GM19438 (cell line): ENCODE measurements around the gene NACC1.

ENCODE experiments used
- ATAC-seq: cut with Tn5 transposase; IDR thresholded peaks from one replicate; pipeline ENCODE4 v1.9.1; 2021; ENCODE audit warnings: low read depth; ENCODE audit not compliant: unreplicated experiment

NACC1 gene

DNA sequence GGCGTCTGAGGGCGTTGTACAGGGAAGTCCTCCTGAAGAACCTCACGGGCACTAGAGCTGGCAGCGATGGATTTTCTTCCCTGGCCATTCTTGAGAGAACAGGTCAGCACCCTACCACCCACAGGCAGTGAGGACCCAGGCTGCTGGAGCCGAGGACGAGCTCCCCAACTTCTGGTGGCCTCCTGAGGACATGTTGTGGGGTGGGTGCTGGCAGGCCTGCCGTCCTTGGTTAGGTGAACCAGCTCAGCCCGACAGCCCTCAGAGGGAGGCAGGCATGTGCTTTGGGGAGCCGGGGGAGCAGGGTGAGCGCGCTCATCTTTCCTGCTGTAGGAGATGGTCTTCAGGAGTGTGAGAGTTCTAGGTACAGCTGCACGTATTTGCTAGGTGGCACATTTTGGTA lies 30.8 kb upstream of the NACC1 start:
- no peak for ATAC-seq

DNA sequence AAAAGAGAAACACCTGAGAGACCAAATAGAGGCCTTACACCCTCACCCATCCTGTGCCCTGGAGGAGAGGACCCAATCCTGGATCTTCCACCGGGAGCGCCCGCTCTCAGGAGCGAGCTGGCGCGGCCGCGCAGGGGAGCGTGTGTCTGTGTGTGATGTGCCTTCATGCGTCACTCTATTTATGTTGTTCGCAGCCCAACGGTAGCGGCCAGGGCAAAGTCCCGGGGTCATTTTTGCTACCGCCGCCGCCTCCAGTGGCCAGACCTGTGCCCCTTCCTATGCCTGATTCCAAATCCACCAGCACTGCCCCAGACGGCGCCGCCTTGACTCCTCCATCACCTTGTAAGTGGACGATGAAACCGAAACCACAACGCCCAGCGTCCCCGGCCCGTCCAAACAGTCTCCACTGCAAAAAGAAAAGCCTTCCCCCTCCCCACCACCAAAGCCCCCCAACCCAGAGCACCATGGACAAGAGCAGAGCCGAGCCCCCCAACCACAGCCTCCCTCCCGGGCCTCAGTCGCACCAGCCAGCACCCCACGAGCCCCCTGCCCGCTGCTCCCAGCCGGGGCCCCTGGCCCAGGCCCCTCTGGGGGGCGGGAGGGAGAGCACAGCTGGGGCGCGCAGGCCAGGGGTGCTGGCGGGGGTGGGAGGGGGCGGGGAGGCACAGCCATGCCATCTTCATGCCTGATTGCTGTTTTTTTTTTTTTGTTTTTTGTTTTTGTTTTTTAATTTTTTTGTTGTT lies 30.1 kb upstream of the NACC1 start:
- no peak for ATAC-seq

DNA sequence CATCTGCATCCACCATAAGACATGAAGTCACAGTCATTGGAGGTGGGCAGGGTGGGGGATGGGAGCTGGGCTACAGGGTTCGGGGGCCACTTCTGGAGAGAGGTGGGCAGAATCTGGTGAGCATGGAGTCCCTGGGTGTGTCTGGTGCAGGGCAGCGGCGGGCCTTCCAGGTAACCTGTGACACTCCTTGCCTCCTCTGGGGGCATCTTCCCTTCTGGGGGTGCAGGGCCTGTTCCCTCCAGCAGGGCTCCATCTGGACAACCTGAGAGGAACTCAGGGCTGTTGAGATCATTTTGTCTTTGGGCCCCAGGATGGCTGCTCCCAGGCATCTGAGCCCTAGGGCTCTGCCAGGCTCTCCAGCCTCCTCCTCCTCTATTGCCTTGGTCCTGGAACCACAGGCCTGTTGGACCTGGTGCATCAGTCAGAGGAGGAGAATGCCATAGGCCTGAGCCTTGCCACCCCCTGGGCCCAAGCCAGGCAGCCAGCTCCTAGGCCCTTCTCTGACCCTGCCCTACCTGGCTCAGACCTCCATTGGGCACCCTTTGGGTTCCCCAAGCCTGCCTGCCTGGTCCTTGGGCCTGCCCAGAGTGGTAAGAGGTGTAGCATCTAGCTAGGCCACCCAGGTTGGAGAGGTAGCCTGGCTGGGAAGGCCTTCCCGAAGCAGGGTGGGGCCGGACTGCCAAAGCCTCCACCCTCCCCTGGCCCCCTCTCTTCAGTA lies 28.8 kb upstream of the NACC1 start:
- ATAC-seq, result no peak

DNA sequence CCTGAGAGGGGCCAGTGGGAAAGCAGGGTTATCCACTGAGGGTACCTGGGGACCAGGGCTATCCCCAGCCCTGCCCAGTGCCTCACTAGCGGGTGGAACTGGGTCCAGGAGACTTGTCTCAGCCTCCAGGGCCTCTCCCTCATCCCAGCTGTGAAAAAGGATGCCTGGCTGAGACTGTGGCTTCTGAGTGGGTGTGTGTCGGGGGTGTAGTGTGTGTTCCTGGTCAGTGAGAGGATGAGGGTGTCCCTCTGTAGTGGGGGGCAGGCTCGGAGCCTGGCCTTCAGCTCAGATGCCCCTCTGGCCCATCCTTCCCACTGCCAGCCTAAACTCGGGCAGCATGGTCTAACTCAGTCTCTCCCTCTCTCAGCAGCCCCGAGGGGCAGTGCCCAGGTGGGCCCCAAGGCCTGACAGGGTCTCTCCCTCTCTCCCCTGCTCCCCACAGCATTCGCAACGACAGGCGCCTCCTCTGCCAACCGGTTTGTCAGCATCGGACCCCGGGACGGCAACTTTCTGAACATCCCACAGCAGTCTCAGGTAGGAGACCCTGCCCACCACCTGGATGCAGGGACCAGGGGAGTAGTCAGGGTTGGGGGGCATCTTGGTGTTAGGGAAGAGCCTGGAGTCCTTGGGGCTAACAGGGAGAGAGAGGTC lies 28.1 kb upstream of the NACC1 start:
- ATAC-seq, result no peak

DNA sequence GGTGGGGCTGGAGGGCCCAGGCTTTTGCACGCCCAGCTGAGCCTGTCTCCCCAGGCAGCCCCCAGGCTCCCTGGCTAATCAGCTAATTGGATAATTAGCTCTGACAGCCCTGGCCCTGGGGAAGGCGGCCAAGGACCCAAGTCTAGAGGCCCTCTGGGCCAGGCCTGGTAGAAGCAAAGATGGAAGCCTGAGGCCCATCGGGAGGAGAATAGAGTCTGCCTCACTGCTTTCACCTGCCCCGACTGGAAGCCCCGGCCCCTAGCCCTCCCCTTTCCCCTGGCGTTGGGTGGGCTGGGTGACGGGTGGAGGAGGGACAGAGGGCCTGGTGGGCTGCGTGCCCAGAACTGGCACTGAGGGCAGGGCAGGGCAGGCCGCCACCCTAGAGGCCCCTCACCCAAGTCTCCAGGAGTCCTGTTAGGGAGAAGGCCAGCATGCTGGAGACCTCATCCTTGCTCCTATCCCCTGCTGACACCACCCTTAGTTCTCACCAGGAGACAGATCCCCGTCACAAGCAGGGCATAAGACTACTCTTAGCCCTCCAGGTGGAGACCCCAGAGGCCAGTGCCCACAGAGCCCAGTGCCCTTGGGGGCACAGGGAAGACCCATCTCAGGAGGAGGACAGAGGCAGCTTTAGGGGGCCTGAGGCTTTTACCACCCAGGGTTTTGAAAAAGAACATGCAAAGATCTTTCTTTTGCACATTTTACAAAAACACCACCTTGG lies 27.4 kb upstream of the NACC1 start:
- ATAC-seq, result no peak

DNA sequence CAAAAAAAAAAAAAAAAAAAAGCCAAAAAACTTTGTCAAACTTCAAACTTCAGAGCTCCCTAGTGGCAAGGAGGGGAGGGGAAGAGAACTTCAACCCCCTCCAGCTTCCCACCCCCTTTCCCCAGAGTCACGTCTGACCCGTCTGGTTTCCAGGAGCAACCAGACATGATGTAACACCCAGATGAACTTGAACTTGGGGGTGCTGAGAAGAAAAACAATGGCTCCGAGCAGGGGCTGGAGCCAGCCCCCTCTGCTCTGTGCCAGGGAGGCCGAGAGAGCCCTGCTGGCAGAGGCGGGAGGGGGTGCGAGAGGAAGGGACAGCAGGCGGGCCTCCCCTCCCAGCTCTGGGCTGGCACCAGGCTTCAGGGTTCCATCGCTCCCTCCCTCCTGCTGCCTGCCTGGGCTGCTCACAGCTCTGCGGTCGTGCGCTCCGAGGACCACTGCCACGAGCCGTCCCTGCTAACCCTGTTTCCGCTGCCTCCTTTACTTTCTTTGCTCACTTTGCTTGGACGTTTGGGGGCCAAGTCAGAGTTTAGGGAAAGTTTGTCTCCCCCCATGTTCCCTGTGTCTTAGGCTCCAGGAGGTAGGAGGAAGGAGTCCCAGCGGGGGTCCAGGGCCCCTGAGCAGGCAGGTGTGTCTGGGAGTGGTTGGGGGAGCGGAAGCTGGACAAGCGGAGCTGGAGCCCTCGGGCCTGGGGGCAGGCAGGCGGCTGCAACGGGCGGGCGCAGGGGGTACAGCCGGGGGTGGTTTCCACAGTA lies 26.5 kb upstream of the NACC1 start:
- ATAC-seq, result no peak

DNA sequence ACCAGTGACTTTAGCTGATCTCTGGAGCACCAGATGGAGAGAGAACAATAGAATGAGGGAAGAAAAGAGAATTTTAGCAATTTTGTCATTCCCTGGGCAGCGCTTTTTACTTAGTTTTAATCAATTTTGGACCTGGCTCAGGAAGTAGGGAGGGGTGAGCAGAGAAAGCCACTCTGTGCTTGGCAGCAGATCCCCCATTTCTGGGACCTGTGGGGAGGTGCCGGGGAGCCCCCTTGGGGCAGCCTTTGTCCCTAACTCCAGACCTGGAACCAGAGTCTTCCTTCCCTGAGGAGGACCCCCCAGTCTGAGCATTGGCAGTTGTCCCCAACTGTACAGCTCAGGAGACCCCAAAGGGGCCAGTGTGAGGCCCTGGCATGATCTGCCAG lies 25.9 kb upstream of the NACC1 start:
- no peak for ATAC-seq

DNA sequence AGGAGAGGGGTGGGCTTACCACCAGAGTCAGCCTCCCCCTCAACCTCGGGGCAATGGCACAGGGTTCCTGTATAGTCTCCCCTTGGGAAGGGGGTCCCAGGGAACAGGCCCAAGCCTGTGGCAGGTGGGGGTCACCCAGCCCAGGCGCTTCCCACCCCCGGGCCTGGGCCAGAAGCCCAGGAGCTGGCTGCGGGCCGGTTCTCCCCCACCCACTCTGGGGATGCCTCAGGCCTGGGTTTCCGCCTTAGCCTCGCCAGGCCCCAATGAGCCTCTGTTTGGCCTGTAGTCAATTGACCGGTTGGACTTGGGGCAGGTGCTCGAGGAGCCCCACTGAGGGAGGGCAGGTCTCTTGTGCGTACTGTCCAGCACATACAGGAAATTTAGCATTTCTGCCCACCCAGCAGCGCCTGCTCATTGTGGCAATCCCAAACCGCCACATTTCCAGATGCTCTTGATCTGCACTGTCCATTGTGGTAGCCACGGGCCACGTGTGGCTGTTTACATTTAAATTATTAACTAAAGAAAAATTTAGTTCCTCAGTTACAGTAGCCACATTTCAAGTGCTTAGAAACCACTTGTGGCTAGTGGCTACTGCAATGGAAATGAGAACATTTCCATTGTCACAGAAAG lies 25.3 kb upstream of the NACC1 start:
- no peak for ATAC-seq

DNA sequence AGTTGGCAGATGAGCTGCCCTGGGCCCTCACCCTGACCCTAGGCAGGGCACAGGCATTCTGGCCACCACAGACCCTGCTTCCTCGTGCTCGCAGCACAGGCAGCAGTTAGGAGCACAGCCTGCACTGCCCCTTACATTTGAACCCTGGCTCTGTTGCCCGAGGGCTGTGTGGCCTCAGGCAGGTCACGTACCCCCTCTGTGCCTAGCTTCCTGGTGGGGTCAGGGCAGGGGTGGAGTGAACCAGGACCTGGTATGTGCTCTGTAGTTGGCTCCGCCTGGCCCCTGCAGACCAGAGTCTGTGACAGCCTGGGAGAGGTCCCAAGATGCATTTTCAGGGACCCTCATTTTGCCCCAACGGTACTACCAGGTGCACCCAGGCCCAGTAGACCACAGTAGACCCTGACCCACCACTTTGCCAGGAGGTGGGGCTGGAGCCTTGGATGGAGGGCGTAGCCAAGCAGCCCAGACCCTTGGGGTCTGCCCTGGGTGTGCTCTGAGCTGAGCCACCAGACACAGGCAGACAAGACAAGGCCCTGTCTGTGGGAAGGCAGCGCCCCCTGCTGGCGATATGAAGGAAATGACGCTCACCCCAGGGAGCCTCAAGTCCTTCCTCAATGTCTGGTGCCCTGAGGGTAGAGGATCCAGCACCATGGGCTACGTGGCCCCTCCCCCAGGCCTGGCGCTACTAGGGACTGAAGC lies 24.5 kb upstream of the NACC1 start:
- ATAC-seq, result no peak

DNA sequence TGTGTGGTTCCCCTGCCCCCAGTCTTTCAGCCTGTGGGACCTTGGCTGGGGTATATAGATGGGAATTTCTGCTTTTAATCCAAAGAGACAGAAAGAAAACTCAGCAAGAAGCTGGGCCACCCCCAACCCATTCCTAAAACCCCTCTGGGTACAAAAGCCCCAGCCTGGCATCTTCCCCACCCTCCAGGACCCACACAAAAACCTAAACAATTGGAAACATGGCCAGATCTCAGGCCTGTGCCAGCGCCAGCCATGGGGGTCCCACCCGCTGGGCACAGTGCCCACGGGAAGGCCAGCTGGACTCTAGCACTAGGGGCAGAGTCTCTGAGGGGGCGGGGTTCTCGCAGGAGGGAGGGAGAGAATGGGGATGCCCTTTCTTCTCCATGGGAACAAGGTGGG lies 24.0 kb upstream of the NACC1 start:
- ATAC-seq, result no peak

DNA sequence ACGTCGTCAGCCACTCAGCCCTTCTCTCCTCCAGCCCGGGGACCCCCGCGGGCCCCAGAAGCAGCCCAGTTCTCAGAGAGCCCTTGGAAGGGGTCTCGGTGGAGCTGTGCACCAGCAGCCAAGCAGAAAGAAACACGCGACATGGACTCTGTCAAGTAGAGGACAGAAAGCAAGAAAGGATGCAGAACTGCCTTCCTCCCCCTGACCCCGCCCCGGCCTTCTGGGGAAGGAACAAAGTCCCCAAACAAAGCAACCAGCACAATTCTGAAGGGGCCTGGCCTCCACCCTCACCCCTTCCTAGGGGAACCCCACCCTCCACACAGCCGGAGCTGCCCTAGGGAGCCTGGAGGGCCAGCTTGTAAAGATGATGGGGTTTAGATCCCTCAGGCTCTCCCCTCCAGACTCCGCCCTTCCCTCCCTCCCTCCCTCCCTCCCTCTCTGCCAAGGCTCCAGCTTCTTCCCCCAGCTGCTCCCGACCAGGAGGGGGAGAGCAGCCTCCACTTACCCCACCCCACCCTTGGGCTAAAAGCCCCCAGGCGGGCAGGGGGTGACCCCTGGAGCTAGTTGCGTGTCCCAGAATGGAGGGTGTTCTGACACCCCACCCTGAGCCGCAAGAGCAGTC lies 23.2 kb upstream of the NACC1 start:
- ATAC-seq, result no peak

DNA sequence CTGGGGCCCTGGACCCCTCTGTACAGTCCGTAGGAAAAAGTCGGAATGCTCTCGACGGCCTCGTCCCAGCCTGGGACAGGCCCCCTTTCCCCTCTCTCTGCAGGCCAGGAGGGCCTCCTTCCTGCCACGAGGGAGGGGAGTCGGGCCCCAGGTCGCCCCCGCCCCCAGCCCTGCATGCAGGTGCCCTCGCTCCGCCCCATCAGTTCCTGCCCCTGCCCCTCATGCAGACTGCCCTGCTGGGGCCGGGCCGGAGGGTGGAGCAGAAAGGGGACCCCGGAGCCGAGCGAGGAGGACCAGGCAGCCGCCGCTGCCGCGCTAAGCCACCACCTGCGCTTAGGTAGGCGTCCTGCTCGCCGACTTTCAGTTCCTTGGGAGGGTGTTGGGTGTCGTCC lies 22.7 kb upstream of the NACC1 start:
- ATAC-seq, result no peak

DNA sequence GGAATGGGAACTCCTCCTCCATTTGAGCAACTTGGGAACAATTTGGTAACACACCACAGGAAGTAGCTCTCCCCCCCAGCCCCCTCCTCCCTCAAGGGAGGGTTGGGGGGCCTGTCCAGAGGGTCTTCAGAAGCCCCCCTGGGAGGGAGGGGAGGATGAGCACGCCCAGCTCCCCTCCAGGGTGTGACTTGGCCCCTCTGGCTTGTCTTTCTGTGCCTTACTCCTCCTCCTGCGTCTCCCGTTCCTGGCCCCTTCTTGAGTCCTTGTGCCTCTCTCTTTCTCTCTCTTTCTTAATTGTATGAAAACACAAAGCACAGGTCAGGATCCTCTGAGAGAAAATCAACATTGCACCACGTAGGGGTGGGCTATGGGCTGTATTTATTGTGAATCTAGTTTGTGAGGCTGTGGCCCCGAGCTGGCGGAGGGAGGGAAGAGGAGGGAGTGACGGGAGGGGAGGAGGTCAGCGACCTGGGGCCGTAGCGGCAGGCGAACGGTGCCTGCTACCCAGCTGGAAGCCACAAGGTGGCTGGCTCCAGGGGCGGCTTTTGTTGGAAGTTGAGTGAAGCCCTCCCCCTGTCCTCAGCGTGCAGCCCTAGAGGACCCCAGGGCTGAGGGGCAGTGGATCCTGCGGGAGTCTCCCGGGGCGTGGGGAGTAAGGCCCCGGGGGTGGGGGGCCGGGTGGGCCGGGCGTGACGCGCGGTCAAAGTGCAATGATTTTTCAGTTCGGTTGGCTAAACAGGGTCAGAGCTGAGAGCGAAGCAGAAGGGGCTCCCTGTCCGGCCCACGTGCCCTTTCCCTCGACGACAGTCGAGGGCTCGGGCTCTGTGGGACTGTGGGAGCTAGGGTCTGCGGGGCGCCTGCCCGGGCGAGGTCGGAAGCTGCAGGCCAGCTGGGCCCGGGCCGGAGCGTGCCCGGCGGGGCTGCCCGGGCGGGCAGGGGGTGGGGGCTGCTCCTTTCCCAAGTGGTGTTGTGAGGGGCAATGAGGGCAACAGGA lies 21.8 kb upstream of the NACC1 start:
- ATAC-seq, result no peak

DNA sequence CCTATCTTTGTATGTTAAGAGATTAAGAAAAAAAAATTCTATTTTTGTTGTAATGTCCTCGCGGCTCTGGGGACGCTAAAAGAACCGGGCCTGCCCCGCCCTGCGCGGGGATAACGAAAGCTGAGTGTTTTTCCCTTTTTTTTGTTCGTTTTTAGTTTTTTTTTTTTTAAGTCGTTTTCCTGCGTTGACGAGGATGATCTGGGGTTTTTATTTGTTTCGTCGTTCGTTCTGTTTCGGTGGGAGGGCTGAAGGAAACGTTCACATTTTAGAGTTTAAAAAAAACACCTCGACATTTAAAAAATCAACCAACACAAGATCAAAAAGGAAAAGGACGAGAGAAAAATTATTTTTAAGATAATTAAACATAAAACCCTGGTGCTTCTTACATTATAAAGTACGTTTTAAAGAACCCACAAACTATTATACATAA lies 21.0 kb upstream of the NACC1 start:
- ATAC-seq, result no peak

DNA sequence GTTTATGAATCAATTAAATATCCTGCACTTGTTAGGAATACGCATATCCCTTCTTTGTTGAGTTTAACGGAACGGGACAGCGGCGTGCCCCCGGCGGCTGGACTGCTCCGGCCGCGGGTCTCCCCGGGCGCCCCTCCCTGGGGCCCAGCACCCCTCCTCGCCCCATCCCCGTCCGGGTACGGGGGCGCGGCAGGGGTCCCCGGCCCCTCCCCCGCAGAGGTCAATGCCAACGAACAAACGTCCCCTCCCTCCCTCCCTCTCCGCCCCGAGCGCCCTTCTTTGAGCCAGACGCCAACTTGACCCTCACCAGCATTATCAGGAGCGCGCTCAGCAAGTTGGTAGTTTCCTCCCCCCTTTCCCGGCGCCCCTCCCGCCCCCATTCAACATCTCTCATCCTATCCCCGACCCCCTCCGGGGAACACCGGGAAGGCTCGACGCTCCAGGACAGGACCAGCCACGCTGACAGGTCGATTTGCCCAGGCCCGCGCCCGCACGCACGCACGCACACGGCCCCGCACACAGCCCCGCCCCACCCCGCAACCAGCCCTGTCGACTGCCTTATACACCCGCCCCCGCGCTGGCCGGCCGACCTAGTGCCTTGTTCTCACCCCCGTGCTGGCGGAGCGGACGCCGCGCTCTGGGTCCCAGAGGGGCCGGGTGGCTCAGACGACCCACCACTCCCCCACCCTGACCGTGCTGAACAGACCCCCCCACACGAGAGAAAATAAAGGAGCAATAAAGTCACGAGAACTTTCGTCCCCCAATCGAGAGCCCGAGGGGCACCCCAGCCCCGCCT lies 20.4 kb upstream of the NACC1 start:
- no peak for ATAC-seq

DNA sequence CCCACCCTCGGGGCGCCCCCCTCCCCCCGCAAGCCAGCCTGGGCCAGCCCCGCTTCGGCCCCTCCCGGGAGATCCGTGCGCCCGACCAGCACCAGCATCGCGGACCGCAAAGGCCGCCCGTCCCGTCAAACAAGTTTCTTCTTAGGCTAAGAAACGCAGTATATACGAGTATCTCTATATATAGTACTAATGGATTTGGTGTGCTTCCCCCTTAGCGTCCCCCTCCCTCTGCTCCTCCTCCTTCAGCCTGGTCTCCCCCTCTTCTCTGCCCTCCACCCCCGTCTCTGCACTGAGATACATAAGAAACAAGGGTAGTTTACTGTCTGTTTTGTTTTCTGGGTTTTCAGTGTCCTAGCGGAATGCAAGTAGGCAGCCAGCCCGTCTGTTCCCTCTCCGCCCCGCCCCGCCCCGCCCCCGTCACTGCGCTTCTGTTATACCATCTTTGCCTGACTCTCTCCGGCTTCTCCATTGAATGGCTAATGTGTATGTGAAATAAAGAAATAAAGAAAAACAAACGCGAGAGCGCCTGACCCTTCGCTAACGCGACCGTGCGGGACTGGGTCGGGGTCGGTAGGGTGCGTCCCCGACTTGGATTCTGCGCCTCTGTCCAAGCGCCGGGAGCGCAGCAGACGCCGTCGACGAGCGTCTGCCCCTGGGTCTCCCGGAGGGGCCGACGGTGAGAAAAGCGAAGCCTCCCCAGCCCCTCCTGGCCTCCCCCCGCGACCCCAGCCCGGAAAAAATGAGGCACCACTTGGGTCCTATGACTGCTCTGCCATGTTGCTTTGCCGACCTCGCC lies 19.6 kb upstream of the NACC1 start:
- ATAC-seq, result no peak
